Uterus (tissue), 2 donors: Measurements from ENCODE around the gene C3orf52.

Experiments used
- CTCF ChIP-seq, 4 experiments: fragments of 200-600 bp in 2 of 4; fragments of 450-650 bp in 2 of 4; sonication (generic) in 2 of 4; IDR thresholded peaks; one replicate each; pipeline ENCODE4 v1.5.1; 2016 to 2019; ENCODE audit warnings: antibody characterized with exemption in 4 of 4, mild to moderate bottlenecking in 2 of 4, moderate library complexity in 1 of 4
- POLR2A ChIP-seq, 2 donors: fragments of 450-650 bp; IDR thresholded peaks; one replicate each; pipeline ENCODE4 v1.6.1; 2016; ENCODE audit warnings: antibody characterized with exemption in 2 of 2, mild to moderate bottlenecking in 1 of 2, moderate library complexity in 1 of 2

- TF ChIP-seq CTCF (IDR thresholded peaks at IDR 0.05) (no peak), POLR2A (IDR thresholded peaks at IDR 0.05) (no peak)
Observed at GRCh38 chr3:112140584-112140983, 54.4 kb downstream of the C3orf52 start.
